C4-2B (cell line): Measurements from ENCODE around the gene DNAH8.

Experiments
- CTCF ChIP-seq: fragments of 450-650 bp; conservative IDR thresholded peaks from 2 replicates; pipeline ENCODE4 v1.5.1; 2017; ENCODE audit warnings: mild to moderate bottlenecking
- ZFX ChIP-seq: fragments of 450-650 bp; IDR thresholded peaks from 2 replicates; pipeline ENCODE4 v1.6.1; 2017

DNA sequence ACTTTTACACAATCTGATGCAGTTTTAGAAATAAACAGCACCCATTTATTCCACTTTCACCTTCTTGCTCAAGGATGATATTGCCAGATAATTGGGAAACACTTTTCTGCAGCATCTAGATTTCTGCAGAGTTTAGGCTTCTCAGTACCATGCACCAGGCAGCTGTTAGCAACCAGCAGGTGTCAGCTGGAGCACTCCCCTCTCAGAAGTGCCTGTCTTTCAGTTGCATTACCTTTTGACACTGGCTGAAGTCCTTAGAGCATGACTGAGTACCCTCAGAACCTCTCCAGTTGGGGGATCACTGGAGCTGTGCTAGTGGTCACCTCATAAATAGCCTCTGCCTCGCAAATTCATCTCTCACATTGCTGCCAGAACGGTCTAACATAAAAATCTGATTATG, 91.2 kb downstream of the DNAH8 start:
- TF ChIP-seq CTCF (peak; percentile 3), ZFX (no peak)
